Activated naive CD4-positive, alpha-beta T cell treated with anti-CD3 and anti-CD28 coated beads, Interleukin-2, amount 50 U/mL, for 16 hours (primary cell): ENCODE results near the gene SLC12A5.

ENCODE experiments used
- DNase-seq: peaks from one replicate; pipeline ENCODE4 v3.0.0-alpha.2; 2020

Gene SLC12A5

DNA sequence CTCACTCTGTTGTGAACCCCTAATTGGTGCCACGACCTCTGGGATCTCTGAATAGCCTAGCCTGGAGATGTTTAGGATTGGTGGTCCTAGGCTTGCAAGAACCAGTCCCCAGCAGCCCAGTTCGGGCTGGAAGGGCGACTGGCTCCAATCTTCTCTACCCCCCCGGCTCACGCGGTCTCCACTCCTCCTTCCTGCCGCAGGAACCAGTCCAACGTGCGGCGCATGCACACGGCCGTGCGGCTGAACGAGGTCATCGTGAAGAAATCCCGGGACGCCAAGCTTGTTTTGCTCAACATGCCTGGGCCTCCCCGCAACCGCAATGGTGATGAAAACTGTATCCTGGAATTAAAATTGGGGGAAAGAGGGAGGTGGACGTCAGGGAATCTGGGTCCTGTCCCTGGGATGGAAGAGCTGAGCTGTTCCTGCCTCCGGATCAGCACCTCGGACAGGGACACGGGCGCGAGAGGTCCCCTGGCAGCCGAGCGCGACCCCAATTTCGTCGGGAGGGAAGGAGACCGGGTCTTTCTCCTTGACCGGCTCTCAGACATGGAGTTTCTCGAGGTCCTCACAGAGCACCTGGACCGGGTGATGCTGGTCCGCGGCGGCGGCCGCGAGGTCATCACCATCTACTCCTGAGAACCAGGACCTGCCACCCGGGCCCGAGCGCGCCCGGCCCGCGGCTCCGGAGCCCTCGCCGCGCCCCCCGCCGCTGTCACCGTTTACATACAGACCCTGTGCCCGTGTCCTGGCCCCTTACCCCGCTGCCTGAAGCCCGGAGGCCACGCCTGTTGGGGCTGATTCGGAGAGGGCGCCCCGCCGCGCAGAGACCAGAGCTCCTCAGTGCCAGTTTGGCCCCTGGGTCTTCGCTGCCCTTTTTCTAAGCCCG lies 28.2 kb downstream of the SLC12A5 start:
- DNase-seq = no peak

DNA sequence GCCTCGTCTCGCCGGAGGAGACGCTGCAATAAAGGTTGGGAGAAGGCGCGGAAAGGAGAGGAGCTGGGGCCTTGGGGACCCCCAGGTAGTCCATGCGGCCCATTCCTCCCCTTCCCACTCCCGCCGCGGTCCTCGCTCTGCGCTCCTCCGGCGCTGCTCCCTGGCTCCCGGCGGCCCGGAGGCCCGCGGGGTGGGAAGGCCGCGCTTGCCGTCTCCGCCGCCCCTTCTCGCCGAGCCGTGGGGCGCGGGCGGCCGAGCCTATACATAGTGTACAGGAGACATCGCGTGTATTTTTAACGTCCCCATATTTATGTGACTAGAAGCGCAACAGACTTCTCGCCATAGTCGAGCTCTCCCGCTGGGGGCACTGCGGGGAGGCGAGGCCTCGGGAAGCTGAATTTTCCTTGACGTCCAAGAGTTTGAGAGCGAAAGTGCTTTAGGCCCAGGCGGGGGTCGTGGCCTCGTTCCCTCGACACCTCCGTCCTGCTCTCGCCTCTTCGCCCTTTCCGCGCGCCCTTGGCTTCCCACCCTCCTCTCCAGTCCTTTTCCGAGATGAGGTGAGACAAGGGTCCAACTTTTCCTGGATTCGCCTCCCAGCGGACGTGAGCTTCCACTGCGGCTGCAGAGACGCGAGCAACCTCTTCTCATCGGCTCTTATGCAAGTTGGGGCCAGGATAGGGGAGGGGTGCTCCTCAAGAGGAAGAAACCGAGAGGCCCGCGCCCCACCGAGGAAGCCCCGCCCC lies 29.0 kb downstream of the SLC12A5 start:
- DNase-seq = no peak

DNA sequence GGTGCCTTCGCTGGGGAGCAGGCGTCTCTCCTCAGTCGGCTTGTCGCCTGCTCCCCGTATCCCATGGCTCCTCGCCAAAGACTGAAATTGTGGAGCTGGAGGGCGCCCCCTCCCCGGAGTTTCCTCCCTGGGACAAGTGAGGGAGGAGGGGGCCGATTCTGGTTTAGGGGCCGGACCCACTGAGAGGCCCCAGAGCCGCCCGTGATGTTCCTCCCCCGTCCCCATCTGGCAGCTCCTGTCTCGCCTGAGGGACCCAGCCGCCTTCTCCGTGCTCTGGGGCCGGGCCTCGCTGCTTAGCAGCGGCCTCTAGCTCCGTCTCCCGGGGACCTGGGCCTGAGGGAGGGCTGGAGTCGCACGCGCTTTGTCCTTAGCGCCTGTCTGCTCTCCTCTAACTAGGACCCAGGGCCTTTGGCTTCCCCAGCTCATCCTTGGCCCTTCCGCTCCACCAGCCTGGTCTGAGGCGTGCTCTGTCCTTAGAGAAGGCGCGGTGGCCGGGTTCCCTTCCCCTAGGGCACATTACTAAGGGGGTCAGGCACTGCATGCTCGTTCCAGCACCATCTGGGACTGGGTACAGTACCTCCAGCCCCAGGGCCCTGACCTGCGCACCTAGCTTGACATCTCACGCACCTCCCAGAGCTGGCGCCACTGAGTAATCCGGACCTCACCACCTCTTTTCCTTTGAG lies 29.7 kb downstream of the SLC12A5 start:
- no peak for DNase-seq

DNA sequence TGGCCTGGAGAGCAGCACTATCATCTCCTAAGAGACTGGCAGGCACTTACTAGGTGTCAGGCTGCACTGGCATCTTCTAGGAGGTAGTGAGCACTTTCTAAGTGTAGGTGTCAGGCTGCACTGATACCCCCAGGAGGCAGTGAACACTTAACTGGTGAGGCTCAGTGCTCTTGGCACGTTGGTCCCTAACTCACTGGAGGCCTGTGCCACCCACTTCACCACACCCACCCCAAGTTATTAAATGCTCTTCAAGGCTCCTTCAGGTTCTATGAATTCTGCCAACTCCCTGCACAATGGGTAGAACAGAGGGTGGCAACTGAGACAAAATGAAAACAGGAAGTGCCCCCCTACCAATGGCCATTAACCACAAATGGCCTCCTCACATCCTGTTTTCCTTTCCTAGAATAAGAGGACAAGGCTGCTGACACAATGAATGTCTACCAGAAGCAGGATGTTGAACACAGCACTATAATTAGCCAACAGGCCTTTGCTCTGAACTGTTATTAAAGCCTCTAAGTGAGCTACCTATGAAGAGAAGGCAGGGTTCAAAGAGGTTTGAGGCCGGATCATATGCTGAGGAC lies 31.4 kb downstream of the SLC12A5 start:
- no peak for DNase-seq

DNA sequence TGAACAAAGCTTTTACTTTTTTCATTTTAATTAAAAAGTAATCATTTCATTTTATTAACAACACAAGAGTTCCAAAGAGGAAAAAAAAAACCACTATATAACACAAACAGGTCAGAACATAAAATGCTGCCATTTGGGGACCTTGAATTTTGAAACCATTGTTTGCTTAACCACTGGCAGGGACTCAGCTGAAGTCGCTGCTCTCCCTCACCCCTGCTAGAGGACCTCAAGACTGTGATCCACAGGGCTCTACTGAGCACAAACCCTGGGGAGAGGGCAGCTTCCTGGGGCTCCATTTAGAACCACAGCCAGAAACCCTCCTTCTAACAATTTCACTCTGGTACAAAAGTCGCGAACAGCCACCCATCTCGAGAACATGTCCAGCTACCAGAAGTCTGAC lies 32.0 kb downstream of the SLC12A5 start:
- no peak for DNase-seq

DNA sequence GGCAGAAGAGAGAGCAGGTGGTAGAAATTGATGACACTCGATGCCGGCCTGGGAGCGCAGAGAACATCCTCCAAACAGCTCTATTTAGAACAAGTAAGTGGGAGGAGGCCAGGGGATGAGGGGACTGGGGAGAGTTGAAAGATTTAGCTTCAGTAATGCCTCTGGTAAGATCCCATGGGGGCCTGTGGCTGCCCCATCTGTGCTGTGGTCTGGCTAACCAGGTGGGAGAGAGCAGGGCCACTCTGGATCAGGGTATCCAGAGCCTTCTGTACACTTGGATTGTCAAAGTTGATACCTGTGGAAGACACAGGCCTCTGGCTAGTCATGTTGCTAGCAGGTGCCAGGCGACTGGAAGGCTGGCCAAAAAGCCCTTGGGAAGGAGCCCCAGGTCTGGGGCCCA lies 33.1 kb downstream of the SLC12A5 start:
- DNase-seq = no peak

DNA sequence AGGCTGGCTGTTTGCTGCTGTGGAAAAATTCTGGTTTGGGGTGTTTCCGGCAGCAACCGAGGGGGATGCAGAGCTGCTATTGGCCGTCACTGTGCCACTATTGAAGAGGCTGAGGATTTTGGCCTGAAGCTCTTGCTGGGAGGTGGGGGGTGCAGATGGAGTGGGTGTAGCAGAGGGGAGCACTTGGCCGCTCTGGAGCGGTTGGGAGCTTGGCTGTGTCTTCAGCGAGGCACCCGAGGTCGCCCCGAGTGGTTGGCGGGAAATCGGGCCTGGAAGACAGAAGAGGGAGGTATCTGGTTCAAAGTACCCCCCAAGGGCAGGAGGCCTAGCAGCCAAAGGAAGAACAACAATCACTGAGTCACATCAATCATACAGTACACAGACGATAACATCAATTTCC lies 33.6 kb downstream of the SLC12A5 start:
- no peak for DNase-seq

DNA sequence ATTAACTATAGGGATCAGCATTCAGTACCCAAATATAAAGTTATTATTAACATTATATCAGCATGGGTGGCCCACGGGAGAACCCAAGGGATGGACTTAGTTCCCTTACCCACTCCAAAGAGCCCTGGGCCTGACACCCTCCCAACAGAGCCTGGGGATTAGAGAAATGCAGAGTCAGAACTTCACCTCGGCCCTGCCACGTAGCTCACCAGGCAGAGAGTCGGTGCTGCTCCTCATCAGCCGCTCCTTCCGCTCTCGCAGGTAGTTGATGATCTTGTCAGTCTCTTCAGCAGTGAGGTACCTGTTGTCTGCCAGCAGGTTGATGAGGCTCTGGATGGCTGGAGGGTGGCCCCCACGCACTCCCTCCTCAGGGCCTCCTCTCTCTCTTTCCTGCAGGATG lies 34.1 kb downstream of the SLC12A5 start:
- DNase-seq = no peak

DNA sequence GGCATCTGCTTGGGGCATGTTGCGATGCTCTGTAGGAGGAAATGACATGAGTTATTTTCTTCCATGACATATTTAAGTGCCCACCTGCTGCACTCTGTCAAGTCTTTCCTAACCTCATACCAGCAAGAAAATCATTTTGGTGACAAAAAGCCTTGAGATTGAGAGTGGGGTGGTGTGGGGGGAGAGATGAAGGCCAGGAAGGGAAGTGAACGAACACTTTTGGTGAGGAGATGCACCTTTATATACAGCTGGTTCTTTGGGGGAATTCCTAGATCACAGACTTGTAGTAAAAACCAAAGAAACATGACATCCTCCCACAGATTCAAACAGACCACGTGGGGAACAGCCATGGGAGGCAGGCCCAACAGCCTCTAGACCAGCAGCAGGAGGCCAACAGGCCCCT lies 34.6 kb downstream of the SLC12A5 start:
- no peak for DNase-seq

DNA sequence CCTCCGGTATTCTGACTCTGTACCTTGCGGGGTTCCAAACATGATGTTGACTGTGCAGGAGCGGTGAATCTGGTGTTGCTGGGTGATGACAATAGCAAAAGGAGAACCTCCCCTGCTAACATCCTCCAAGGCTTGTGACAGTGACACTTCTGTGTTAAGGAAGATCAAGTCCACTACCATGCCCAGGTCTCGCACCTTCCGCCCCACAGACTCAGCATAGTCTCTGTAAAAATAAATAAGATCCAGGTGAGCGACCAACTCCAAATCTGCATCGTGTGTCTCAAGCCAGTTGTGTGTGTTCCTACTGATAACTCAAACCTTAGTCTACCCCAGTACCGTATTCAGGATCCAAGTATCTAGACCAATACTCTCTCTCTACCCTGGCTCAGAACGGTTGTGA lies 36.0 kb downstream of the SLC12A5 start:
- no peak for DNase-seq

- DNase-seq = no peak
Observed at GRCh38 chr20:46065691-46066090, 36.7 kb downstream of the SLC12A5 start.

GRCh38 chr20:46070215-46070900 lies 41.3 kb downstream of the SLC12A5 start:
- no peak for DNase-seq

GRCh38 chr20:46071573-46071972 lies 42.6 kb downstream of the SLC12A5 start:
- DNase-seq = no peak

GRCh38 chr20:46073024-46073423 lies 44.0 kb downstream of the SLC12A5 start:
- no peak for DNase-seq

DNA sequence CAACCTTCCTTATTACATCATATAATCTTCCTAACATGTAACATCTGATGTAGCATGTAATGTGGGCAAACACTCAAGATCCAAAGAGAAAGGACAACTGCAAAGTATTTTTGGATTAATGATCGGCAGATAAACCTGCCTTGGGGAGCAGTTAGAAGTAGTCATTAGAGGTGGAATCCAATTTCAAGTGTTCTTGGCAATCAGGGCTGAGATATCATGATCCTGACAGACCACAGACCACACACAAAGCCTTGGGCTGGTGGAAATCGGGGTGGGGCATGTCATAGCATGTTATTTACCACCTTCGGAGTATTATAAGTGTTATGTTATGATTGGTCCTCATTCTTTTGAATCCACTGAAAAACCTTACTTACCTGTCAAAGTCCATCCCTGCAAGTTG lies 44.4 kb downstream of the SLC12A5 start:
- DNase-seq = no peak

DNA sequence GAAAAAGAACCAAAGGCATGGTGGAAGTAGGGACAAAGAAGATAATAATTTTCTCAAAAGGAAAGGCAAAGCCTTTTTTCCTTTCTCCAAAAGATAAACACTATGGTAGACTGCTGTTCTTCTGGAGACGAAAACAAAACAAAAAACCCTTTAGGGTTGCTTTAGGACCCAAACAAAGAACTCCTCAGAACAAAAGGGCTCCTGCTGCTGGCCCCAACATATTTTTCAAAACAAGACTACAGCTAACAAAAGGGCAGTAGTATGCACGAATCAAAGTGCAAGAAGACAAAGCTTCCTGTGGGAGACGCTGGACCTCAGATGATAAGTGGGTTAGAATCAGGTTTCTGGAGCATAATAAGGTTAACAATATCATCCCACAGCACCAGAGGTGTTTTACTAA lies 45.0 kb downstream of the SLC12A5 start:
- DNase-seq = no peak

DNA sequence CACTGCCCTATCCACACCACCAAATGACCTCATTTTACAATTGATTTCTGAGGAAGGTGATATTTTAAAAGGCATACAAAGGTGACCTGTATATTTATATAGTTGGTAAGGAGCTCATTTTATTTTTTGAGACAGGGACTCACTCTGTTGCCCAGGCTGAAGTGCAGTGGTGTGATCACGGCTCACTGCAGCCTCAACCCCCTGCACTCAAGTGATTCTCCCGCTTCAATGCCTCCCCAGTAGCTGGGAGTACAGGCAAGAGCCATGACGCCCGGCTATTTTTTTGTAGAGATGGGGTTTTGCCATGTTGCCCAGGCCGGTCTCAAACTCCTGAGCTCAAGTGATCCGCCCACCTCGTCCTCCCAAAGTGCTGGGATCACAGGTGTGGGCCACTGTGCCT lies 47.8 kb downstream of the SLC12A5 start:
- DNase-seq = no peak

- no peak for DNase-seq
Observed at GRCh38 chr20:46077642-46078305, 48.8 kb downstream of the SLC12A5 start.

DNA sequence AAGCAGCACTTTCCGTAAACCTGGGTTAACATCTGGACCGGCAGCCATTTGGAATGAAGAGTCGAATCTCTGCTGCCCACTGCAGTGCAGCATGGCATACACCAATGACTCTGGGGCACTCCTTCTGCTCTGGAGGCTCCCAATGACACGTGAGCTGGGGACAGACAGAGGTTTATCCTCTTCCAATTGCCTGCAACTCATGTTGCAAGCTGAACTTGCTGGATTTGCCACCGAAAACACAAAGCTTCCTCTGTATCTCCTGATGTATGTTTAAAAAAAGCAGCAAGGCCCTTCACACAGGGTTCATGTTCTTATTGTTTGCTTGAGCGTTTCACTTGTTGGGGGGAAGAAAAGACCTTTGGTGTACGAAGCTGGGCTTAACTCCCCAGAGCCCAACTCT lies 49.9 kb downstream of the SLC12A5 start:
- no peak for DNase-seq

GRCh38 chr20:46081074-46081473 lies 52.1 kb downstream of the SLC12A5 start:
- DNase-seq = no peak

- no peak for DNase-seq
Observed at GRCh38 chr20:46083101-46083500, 54.1 kb downstream of the SLC12A5 start.

GRCh38 chr20:46083531-46084061 lies 54.6 kb downstream of the SLC12A5 start:
- no peak for DNase-seq
